Thyroid gland (tissue), 4 donors: ENCODE data around the gene ZNF516. TPM values are rescaled to one million over a fixed set of nuclear protein-coding genes. Genes with fewer than 3 reads are reported as not detected.

ENCODE experiments used
- DNase-seq, 2 donors: peaks; one replicate each; pipeline ENCODE4 v3.0.0-alpha.2; 2019
- H3K27ac ChIP-seq, 3 donors: fragments of 200-600 bp; sonication (generic); 1 replicate in 2 of 3; 2 replicates in 1 of 3; pipeline ENCODE4 v1.5.1; 2016 to 2019; ENCODE audit warnings: mild to moderate bottlenecking in 1 of 3, moderate library complexity in 1 of 3
- H3K27me3 ChIP-seq: fragments of 200-600 bp; sonication (generic); one replicate; pipeline ENCODE4 v1.5.1; 2019
- H3K36me3 ChIP-seq, 2 donors: fragments of 200-600 bp; sonication (generic); one replicate each; pipeline ENCODE4 v1.5.1; 2016 to 2019
- H3K4me1 ChIP-seq, 2 donors: fragments of 200-600 bp; sonication (generic); one replicate each; pipeline ENCODE4 v1.5.1; 2017 to 2019
- H3K4me3 ChIP-seq, 3 donors: fragments of 200-600 bp; sonication (generic); replicated peaks in 1 of 3; 1 replicate in 2 of 3; 2 replicates in 1 of 3; pipeline ENCODE4 v1.5.1; 2016; ENCODE audit warnings: mild to moderate bottlenecking in 1 of 3
- H3K9me3 ChIP-seq: fragments of 200-600 bp; sonication (generic); one replicate; pipeline ENCODE4 v1.5.1; 2017
- POLR2A ChIP-seq, 2 donors: fragments of 450-650 bp; IDR thresholded peaks; one replicate each; pipeline ENCODE4 v1.6.1; 2017; ENCODE audit warnings: antibody characterized with exemption in 2 of 2, mild to moderate bottlenecking in 2 of 2, moderate library complexity in 1 of 2
- WGBS, 2 donors: methylation state at CpG; one replicate each; pipeline ENCODE4 v1.1.5; 2017; 5-methylcytosine and 5-hydroxymethylcytosine counted together
- intact Hi-C: fragments of 100-400 bp; cut with DNase I; formaldehyde crosslinking; loops from one replicate; pipeline ENCODE4 v1.15.1; 2023
- total RNA-seq, 4 donors: library from RNA; depleted of rRNA; stranded (reverse); fragments of >200 nt; gene quantifications; one replicate each; pipeline ENCODE4 v1.2.3, GENCODE V29; 2016
- TF ChIP-seq, protein P1 (sequence below), 6 experiments: fragments of 200-600 bp in 3 of 6; fragments of 450-650 bp in 3 of 6; sonication (generic) in 3 of 6; IDR thresholded peaks; one replicate each; pipeline ENCODE4 v1.5.1; 2016 to 2019; ENCODE audit warnings: antibody characterized with exemption in 6 of 6, mild to moderate bottlenecking in 2 of 6, inconsistent platforms in 1 of 6, moderate library complexity in 1 of 6

ZNF516 gene
- total RNA-seq, 4 donors from 2014 or later = 25.4 to 44.8 (median 28.6) TPM

DNA sequence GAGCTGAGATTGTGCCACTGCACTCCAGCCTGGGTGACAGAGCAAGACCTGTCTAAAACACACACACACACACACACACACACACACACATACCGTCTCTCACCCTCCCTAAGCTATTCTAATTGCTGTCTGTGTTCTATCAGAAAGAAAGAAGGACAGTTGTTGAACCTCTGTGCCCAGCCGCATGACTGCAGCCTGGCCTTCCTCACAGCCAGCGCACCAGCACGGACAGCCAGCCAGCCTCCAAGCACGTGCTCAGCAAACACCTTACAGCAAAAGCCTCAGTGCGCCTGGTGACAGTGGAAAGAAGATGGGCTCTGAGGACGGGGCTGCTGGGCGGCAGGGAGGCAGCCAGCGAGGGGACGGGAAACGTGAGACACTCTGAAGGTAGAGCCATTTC lies 58.0 kb downstream of the ZNF516 start:
- no peak for DNase-seq
- H3K4me3 ChIP-seq = no peak overlapping the region
- peaks cover 5 to 13% of the 10 kb centered on the region in 2 donors for H3K36me3 ChIP-seq
- intact Hi-C loops = no loop called here
- H3K27me3 ChIP-seq = no peaks in the 10 kb centered on the region
- TF ChIP-seq, protein P1, sequence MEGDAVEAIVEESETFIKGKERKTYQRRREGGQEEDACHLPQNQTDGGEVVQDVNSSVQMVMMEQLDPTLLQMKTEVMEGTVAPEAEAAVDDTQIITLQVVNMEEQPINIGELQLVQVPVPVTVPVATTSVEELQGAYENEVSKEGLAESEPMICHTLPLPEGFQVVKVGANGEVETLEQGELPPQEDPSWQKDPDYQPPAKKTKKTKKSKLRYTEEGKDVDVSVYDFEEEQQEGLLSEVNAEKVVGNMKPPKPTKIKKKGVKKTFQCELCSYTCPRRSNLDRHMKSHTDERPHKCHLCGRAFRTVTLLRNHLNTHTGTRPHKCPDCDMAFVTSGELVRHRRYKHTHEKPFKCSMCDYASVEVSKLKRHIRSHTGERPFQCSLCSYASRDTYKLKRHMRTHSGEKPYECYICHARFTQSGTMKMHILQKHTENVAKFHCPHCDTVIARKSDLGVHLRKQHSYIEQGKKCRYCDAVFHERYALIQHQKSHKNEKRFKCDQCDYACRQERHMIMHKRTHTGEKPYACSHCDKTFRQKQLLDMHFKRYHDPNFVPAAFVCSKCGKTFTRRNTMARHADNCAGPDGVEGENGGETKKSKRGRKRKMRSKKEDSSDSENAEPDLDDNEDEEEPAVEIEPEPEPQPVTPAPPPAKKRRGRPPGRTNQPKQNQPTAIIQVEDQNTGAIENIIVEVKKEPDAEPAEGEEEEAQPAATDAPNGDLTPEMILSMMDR (IDR thresholded peaks at IDR 0.05) = no peak
- no peak for TF ChIP-seq POLR2A (IDR thresholded peaks at IDR 0.05)
- no peaks in the 10 kb centered on the region for H3K9me3 ChIP-seq
- no peak overlapping the region for H3K27ac ChIP-seq
- peaks cover 7% of the 10 kb centered on the region in 2 donors for H3K4me1 ChIP-seq
- 93 to 94% methylated on average over 10 to 11 of the region's 11 CpGs for WGBS, 2 donors

DNA sequence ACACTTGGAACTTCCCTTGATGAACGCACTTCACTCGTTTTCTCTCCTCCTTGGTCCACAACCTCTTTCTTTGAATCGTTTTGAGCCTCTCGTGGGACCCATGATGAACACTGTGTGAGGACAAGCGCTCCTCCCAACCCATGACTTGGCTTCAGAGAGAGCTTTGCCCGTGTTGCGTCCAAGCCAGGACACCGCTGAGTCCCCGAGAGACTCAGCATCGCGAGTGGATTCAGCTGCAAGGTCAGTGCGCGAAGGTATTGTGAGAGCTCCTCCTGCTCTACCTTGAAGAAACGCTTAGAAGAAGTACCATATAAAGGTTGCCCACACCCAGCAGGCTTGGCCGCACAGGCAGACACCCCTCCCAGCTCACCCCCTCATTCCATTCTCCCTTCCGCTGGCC lies 58.7 kb downstream of the ZNF516 start:
- intact Hi-C loops = no loop called here

DNA sequence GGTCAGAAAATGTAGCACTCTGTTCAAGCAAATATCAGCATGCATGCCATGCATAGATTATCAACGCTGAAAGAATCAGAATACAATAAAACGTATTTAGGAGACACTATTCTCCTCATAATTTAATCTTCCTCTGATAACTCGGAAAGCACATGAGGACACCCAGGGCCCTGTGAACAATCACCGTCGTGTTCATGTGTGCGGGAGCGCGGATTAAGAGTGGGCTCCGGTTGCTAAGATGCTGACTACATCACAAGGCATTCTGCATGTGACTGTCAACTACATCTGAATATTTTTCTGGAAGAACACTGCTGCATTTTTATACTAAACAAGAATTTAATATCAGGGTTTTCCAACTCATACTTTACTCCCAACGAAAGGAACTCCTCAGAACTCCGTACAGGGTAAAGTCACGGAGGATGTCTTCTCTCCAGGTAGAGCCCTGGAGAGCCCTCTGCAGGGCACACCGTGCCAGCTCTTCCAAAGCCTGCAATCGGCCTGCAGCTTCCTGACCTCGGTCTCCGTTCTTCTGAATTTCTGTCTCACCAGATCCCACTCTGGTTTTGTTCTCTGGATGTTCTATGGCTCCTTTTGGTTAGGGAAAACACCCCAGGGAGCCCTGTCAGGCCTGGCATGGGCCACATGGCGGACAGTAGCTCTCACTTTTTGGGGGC lies 59.6 kb downstream of the ZNF516 start:
- whole genome bisulfite sequencing, 2 donors = 86 to 88% methylated on average over 17 of the region's 17 CpGs
- Histone ChIP-seq H3K4me1 (peaks cover 12 to 19% of the 10 kb centered on the region in 2 donors), H3K4me3 (no peak overlapping the region), H3K9me3 (no peaks in the 10 kb centered on the region), H3K27me3 (no peaks in the 10 kb centered on the region), H3K27ac (no peak overlapping the region), H3K36me3 (no peaks in the 10 kb centered on the region)
- intact Hi-C loops = no loop called here
- DNase-seq = no peak
- no peak for TF ChIP-seq POLR2A (IDR thresholded peaks at IDR 0.05)
- TF ChIP-seq, protein P1 (IDR thresholded peaks at IDR 0.05) = peak in 1 of 6 experiments; percentile 11

More for the DNA sequence above, 58.7 kb downstream of the ZNF516 start:
- Histone ChIP-seq H3K27ac (no peak overlapping the region), H3K4me3 (no peak overlapping the region), H3K36me3 (peaks cover 0 to 7% of the 10 kb centered on the region in 2 donors), H3K4me1 (peaks cover 10 to 14% of the 10 kb centered on the region in 2 donors), H3K9me3 (no peaks in the 10 kb centered on the region), H3K27me3 (no peaks in the 10 kb centered on the region)
- no peak for DNase-seq
- no peak for TF ChIP-seq POLR2A (IDR thresholded peaks at IDR 0.05)
- TF ChIP-seq, protein P1 (IDR thresholded peaks at IDR 0.05) = no peak
- WGBS, 2 donors = 90 to 92% methylated on average over 16 of the region's 16 CpGs

DNA sequence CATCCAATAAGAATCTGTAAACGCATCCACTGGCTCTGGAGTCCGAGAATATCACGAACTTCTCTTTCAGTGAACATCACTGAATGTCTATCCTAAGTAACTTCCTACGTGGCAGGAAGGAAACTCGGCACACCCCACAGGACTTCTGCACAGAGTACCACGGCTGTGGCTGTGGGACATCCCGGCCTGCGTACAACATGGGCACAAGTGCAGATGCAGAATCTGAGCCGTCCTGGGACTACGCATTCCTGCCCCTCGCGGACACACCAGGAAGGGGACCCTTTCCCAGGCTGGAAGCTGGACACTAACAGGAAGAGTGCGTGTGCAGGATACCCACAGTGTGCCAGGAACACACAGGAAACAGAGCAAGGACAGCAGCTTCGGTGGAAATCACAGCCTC lies 60.6 kb downstream of the ZNF516 start:
- TF ChIP-seq POLR2A (IDR thresholded peaks at IDR 0.05) = no peak
- TF ChIP-seq, protein P1 (IDR thresholded peaks at IDR 0.05) = no peak
- no peaks in the 10 kb centered on the region for H3K9me3 ChIP-seq
- H3K27me3 ChIP-seq = no peaks in the 10 kb centered on the region
- intact Hi-C loops = no loop called here
- no peak overlapping the region for H3K27ac ChIP-seq
- DNase-seq = no peak
- H3K36me3 ChIP-seq = no peaks in the 10 kb centered on the region
- peaks cover 21 to 28% of the 10 kb centered on the region in 2 donors for H3K4me1 ChIP-seq
- 79 to 81% methylated on average over 14 of the region's 14 CpGs for WGBS, 2 donors
- no peak overlapping the region for H3K4me3 ChIP-seq

DNA sequence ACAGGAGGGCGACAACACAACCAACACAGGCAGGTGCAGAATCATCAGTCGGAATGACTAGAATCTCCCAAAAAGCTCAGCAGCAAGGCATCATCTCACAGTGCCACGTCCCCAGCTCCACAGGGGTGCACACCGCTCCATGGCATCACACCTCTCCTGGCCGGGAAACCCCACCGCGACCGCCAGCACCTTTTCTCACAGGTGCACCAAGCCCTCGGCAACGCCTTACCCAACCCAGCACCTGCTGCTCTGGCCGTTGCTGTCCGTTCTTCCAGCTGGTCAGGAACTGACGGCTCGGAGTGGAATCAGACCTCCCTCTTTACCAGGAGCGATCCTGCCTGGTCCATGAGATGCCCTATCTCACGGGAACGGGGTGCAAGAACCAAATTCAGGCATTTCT lies 61.3 kb downstream of the ZNF516 start:
- H3K4me1 ChIP-seq = peaks cover 28 to 34% of the 10 kb centered on the region in 2 donors

More for the DNA sequence above, 61.3 kb downstream of the ZNF516 start:
- H3K4me3 ChIP-seq = no peak overlapping the region
- H3K9me3 ChIP-seq = no peaks in the 10 kb centered on the region
- 97 to 98% methylated on average over 12 to 17 of the region's 17 CpGs for WGBS, 2 donors
- no peaks in the 10 kb centered on the region for H3K36me3 ChIP-seq
- H3K27ac ChIP-seq = no peak overlapping the region
- H3K27me3 ChIP-seq = no peaks in the 10 kb centered on the region
- TF ChIP-seq, protein P1 (IDR thresholded peaks at IDR 0.05) = no peak
- no peak for TF ChIP-seq POLR2A (IDR thresholded peaks at IDR 0.05)
- intact Hi-C loops = no loop called here
- no peak for DNase-seq
